IMR-90 (cell line): ENCODE data around the gene TMEM50A. TPM values are rescaled to one million over a fixed set of nuclear protein-coding genes. Genes with fewer than 3 reads are reported as not detected.
"Not testable (repeated sequence)": the region's sequence is repeated elsewhere in the genome, so short reads cannot be mapped to it uniquely, and the experiment has no call there.

ENCODE experiments used
- ATAC-seq: fragments of 200-7000 bp; cut with Tn5 transposase; 2 replicates; pipeline ENCODE4 v1.9.1; 2020; ENCODE audit warnings: low read depth, mild to moderate bottlenecking, moderate library complexity
- BruUV-seq: library from RNA; stranded (reverse); fragments of 400-500 nt; replicated peaks from 2 replicates; lab custom pipeline; 2021; lab: Mats Ljungman, UMichigan
- CTCF ChIA-PET: fragments of 300-600 bp; formaldehyde crosslinking; extraction: SDS; loops from one replicate; lab custom pipeline; 2021; ENCODE audit warnings: antibody characterized with exemption; lab: Yijun Ruan, JAX
- POLR2A ChIA-PET: fragments of 300-600 bp; sonication (Branson Sonifier 250); formaldehyde crosslinking; loops from one replicate; lab custom pipeline; 2022; ENCODE audit warnings: antibody characterized with exemption; ENCODE audit not compliant: unreplicated experiment; lab: Charles Lee
- DNase-seq: peaks from one replicate; pipeline ENCODE4 v3.0.0; 2013
- H2AFZ ChIP-seq: replicated peaks from 2 replicates; pipeline ENCODE3; 2013; ENCODE audit warnings: low read length, mild to moderate bottlenecking; ENCODE audit not compliant: poor library complexity
- H2AK5ac ChIP-seq: 2 replicates; pipeline ENCODE4 v1.6.1; 2013; ENCODE audit warnings: low read depth, low read length, inconsistent platforms
- H2AK9ac ChIP-seq: replicated peaks from 2 replicates; pipeline ENCODE3; 2013; ENCODE audit warnings: mild to moderate bottlenecking, low read depth, low read length, moderate library complexity; ENCODE audit not compliant: poor library complexity
- H2BK120ac ChIP-seq: 2 replicates; pipeline ENCODE4 v1.6.1; 2013; ENCODE audit warnings: low read depth, low read length, inconsistent platforms
- H2BK15ac ChIP-seq: 3 replicates; pipeline ENCODE4 v1.6.1; 2013; ENCODE audit warnings: low read depth, low read length, inconsistent platforms
- H2BK20ac ChIP-seq: 2 replicates; pipeline ENCODE4 v1.6.1; 2013; ENCODE audit warnings: low read depth, mild to moderate bottlenecking, inconsistent platforms, low read length, moderate library complexity
- H2BK5ac ChIP-seq: 2 replicates; pipeline ENCODE4 v1.6.1; 2013; ENCODE audit warnings: mild to moderate bottlenecking, low read depth, low read length, inconsistent platforms; ENCODE audit not compliant: poor library complexity, severe bottlenecking
- H3K14ac ChIP-seq: replicated peaks from 2 replicates; pipeline ENCODE4 v1.6.1; 2013; ENCODE audit warnings: low read depth, low read length, inconsistent platforms
- H3K18ac ChIP-seq: 2 replicates; pipeline ENCODE4 v1.6.1; 2013; ENCODE audit warnings: low read depth, low read length, control low read depth
- H3K23ac ChIP-seq: 2 replicates; pipeline ENCODE4 v1.6.1; 2013; ENCODE audit warnings: low read depth, low read length, inconsistent platforms
- H3K27ac ChIP-seq: 2 replicates; pipeline ENCODE4 v1.5.1; 2013; ENCODE audit warnings: mild to moderate bottlenecking, control low read depth, low read length; ENCODE audit not compliant: insufficient read depth
- H3K27me3 ChIP-seq: 2 replicates; pipeline ENCODE4 v1.6.1; 2013; ENCODE audit warnings: low read length; ENCODE audit not compliant: control insufficient read depth, insufficient read depth
- H3K36me3 ChIP-seq: 2 replicates; pipeline ENCODE4 v1.6.1; 2013; ENCODE audit warnings: low read length, mixed read lengths; ENCODE audit not compliant: control insufficient read depth, insufficient read depth
- H3K4ac ChIP-seq: 2 replicates; pipeline ENCODE4 v1.6.1; 2013; ENCODE audit warnings: low read depth, low read length, inconsistent platforms
- H3K4me1 ChIP-seq: 2 replicates; pipeline ENCODE4 v1.6.1; 2013; ENCODE audit warnings: low read length, mixed read lengths; ENCODE audit not compliant: control insufficient read depth, insufficient read depth
- H3K4me2 ChIP-seq: 2 replicates; pipeline ENCODE4 v1.6.1; 2013; ENCODE audit warnings: low read depth, mild to moderate bottlenecking, control low read depth, low read length, moderate library complexity
- H3K4me3 ChIP-seq: 2 replicates; pipeline ENCODE4 v1.5.1; 2013; ENCODE audit warnings: low read depth, mild to moderate bottlenecking, control low read depth, low read length, moderate library complexity; ENCODE audit not compliant: insufficient read depth
- H3K56ac ChIP-seq: 2 replicates; pipeline ENCODE4 v1.6.1; 2013; ENCODE audit warnings: low read length, inconsistent platforms; ENCODE audit not compliant: insufficient read depth; ENCODE audit errors: extremely low read depth
- H3K79me1 ChIP-seq, 2 experiments: 2 replicates each; pipeline ENCODE4 v1.6.1; 2013; ENCODE audit warnings: low read length in 2 of 2, inconsistent platforms in 1 of 2, low read depth in 1 of 2
- H3K9ac ChIP-seq: 2 replicates; pipeline ENCODE4 v1.6.1; 2013; ENCODE audit warnings: low read depth, low read length, control low read depth
- H3K9me1 ChIP-seq: 2 replicates; pipeline ENCODE4 v1.6.1; 2013; ENCODE audit warnings: low read length, inconsistent platforms; ENCODE audit not compliant: insufficient read depth
- H3K9me3 ChIP-seq: 2 replicates; pipeline ENCODE4 v1.6.1; 2013; ENCODE audit warnings: low read length; ENCODE audit not compliant: control insufficient read depth, insufficient read depth
- H4K20me1 ChIP-seq: 2 replicates; pipeline ENCODE4 v1.6.1; 2013; ENCODE audit warnings: low read length, inconsistent platforms; ENCODE audit not compliant: insufficient read depth
- H4K5ac ChIP-seq: 2 replicates; pipeline ENCODE4 v1.6.1; 2013; ENCODE audit warnings: mild to moderate bottlenecking, low read depth, low read length, control low read depth
- H4K8ac ChIP-seq, 2 experiments: 2 replicates each; pipeline ENCODE4 v1.6.1; 2013; ENCODE audit warnings: low read depth in 2 of 2, low read length in 2 of 2, control low read depth in 1 of 2, inconsistent platforms in 1 of 2
- H4K91ac ChIP-seq: 2 replicates; pipeline ENCODE4 v1.6.1; 2013; ENCODE audit warnings: low read depth, low read length, inconsistent platforms; ENCODE audit not compliant: insufficient read depth
- WGBS, 2 experiments: methylation state at CpG; one replicate each; pipeline versions ENCODE4 v1.1.5 to v1.1.7; 2013; ENCODE audit warnings: missing lambda C conversion rate in 2 of 2; ENCODE audit not compliant: insufficient read length in 1 of 2; ENCODE audit errors: extremely low coverage in 2 of 2; 5-methylcytosine and 5-hydroxymethylcytosine counted together
- dilution Hi-C: fragments of 300-500 bp; cut with HindIII; formaldehyde crosslinking; loops from one replicate; pipeline ENCODE4 v1.14.3; 2018; ENCODE audit warnings: low sequenced_read_pairs; ENCODE audit not compliant: unreplicated experiment
- in situ Hi-C: fragments of 300-500 bp; cut with MboI; formaldehyde crosslinking; loops from 3 replicates; pipeline ENCODE4 v1.14.3; 2019; ENCODE audit warnings: low sequenced_read_pairs, inconsistent platforms, mixed read lengths
- intact Hi-C: fragments of 100-400 bp; cut with micrococcal nuclease; formaldehyde crosslinking; loops from 2 replicates; pipeline ENCODE4 v1.10.0; 2022
- polyA plus RNA-seq, 3 experiments: library from polyadenylated mRNA; depleted of rRNA; stranded (reverse); fragments of >200 nt; gene quantifications; 2 replicates each; pipeline ENCODE4 v1.2.3, GENCODE V29; 2012; ENCODE audit warnings: low replicate concordance in 1 of 3
- total RNA-seq: library from RNA; depleted of rRNA; stranded (reverse); fragments of >200 nt; gene quantifications from 2 replicates; pipeline ENCODE4 v1.2.3, GENCODE V29; 2012

TMEM50A gene
- total and polyA plus RNA-seq, 2 of the 4 experiments (the other 2 are of a cell fraction): 48.4 to 63.9 TPM

- H2AK5ac ChIP-seq, POLR2A ChIA-PET, H3K4me2 ChIP-seq, H3K9ac ChIP-seq, H3K79me1 ChIP-seq, intact Hi-C loops, DNase-seq, H3K23ac ChIP-seq, H3K4me1 ChIP-seq, H3K36me3 ChIP-seq, H3K18ac ChIP-seq, H2BK15ac ChIP-seq, H4K5ac ChIP-seq, H3K27me3 ChIP-seq, CTCF ChIA-PET, H4K20me1 ChIP-seq, H4K91ac ChIP-seq, H3K56ac ChIP-seq, H3K4ac ChIP-seq, H2BK20ac ChIP-seq, H3K27ac ChIP-seq, H2AFZ ChIP-seq, H4K8ac ChIP-seq, H2AK9ac ChIP-seq, dilution Hi-C loops, H3K14ac ChIP-seq, H3K4me3 ChIP-seq, H3K9me3 ChIP-seq, H3K9me1 ChIP-seq, in situ Hi-C loops, BruUV-seq, ATAC-seq: not testable (repeated sequence)
- 88% methylated on average over 2 of the region's 5 CpGs; no CpG with 5 or more reads in 1 of the 2 experiments for WGBS, 2 experiments
- peak overlapping the region; percentile 62 for H2BK5ac ChIP-seq
- peak overlapping the region; percentile 72; the same call in 1 of the 2 replicates for H2BK120ac ChIP-seq
These were observed 8.8 kb upstream of the TMEM50A start for GRCh38 chr1:25329336-25329735.
